GM21717 (cell line): ENCODE data around the gene FBXL7.

Experiments used
- ATAC-seq: cut with Tn5 transposase; IDR thresholded peaks from one replicate; pipeline ENCODE4 v1.9.1; 2021; ENCODE audit warnings: mild to moderate bottlenecking, moderate library complexity; ENCODE audit not compliant: unreplicated experiment

The FBXL7 gene

GRCh38 chr5:15740383-15740782 lies 240.4 kb downstream of the FBXL7 start:
- ATAC-seq, result no peak

- no peak for ATAC-seq
Observed at GRCh38 chr5:15741591-15741990, 241.6 kb downstream of the FBXL7 start.

DNA sequence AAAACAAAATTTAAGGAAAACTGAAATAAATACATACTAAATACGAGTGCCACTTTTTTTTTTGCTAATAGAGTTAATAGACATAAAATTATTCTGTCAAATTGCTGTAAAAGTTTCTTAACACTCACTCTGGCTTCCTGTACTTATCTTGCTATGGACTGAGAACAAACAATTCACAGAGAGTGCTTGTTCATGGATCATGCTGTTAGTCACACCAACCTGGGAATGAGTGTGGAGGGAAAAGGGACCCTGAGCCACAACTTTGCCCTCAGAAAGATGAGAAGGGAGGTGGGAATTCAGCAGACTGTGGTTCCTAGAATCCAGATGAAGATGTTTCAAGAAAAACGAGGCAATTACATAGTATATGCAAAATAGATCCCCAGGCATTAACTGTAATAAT lies 246.9 kb downstream of the FBXL7 start:
- no peak for ATAC-seq

- no peak for ATAC-seq
Observed at GRCh38 chr5:15748266-15748665, 248.3 kb downstream of the FBXL7 start.

DNA sequence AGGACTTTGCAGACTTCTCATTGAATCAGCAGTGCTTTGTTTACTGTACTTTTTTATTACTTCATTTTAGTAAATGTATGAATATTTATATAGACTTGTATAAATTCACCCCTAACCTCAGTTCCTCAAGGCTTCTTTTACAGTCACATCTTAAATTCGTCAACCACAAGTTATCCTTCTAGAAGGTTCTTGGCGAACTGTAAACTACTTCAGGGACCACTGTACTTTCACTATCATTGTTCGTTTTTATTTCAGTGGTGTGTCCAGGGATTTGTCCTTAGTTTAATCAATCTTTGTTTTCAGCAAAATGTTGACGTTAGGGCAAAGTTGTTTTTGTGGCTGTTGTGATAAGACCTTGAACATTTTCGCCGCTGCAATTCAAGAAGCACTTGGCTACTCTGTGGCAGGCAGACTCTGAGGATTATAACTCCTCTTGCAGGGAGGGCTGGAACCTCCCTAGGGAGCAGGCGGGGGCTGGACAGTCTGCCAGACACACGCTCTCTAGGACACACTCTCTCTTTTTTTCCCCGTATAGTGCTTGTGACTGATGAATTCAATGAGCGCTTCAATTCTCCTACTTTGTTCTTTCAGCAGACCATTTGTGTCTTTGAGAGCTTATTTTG lies 252.8 kb downstream of the FBXL7 start:
- no peak for ATAC-seq

DNA sequence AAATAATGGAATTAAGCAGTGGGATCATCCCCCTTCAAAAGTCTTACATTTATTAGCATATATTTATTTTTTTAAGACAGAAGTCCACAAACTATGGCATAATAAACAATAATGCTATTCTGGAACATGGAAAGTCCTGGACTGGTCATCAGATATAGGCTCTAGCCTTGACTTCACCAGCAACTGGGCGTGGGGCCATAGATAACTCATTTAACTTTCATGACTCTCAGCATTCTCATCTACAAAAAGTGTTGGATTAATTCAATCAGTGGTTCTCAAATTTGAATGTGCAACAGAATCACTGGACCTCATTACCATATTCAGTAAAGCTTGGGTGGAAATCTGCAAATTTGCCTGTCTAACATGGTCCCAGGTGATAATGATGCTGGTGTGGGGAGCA lies 253.8 kb downstream of the FBXL7 start:
- no peak for ATAC-seq

DNA sequence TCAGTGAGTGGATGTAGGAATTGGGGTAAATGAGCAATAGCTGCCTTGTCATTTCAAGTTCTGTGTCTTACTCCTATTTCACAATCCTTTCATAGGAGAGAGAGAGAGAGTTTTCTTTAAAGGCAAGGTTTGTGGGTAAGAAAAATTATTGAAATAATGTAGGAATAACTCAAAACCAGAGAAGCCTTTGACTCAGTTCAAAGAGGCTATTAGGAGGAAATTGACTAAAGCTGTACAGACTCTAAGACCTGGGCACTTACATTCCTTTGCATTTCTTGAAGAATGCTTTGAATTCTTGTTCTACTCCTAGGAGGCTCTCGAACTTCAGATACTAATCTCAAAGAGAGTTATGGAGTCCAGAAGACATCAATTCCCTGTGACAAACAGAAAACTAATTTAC lies 257.1 kb downstream of the FBXL7 start:
- no peak for ATAC-seq

DNA sequence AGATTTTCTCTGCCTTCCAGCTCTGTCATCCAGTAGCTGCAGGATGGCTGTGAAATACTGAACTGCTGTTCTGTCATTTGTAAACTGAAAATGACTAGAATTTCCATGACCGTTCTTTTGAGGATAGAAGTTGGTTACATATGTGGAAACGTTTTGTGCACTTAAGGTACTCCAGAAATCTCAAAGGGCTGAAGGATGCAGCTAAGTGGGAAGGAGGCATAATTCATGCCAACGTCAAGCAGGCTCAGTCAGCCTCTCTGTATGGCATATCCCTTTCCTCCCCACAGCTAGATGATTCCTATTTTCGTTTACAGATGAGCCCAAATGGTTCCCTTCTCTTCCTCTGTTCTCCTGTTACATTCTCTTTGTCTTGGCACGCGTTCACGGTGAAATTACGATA lies 257.6 kb downstream of the FBXL7 start:
- ATAC-seq, result no peak

DNA sequence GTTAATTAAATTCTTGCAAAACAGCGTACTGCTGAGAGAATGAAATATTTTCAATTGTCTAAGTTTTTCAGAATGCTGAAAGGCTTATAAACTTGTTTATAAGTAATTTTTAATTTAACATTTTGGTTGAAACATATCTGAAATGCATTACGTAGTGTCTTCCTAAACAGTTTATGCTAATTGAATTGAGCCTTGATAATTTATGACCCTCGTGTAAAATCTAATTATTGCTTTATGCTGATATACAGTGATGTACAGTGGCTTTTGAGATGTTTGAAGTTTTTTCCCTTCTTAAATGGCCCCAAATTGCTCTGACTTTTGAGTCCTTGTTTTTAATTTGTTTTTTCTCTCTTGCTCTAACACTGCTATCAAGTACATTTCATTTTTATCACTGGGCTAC lies 262.7 kb downstream of the FBXL7 start:
- no peak for ATAC-seq

DNA sequence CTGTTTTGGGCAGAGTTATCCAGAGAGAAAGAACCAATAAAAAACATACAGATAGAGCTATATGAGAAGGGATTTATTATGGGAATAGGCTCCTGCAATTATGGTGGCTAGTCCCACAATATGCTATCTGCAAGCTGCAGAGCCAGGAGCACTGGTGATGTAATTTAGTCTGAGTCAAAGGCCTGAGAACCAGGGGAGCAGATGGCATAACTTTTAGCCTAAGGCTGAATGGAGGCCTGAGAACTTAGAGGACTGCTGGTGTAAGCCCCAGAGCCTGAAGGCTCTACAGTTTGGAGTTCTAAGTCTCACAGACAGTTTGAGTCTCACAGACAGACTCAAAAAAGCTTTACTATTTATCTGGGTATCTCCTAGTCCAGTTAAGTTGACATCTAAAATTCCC lies 263.8 kb downstream of the FBXL7 start:
- no peak for ATAC-seq

- ATAC-seq, result no peak
Observed at GRCh38 chr5:15768936-15769335, 269.0 kb downstream of the FBXL7 start.

DNA sequence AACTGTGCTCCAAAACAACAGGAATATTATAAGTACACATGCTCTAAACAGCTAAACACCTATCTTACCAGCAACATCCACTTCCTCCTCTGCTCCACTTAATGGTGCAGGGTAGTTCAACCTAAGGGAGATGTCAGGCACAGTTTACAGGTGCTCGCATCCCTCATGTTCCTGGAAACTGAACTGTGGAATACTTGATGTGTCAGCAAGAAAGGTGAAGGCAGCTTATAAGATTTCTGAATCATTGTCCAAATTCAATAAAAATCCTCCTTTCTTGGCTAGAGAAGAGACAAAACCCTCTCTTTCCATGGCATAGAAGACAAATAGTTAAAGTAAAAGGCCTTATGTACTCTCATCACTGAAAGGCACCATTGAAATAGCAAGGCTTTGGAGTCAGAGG lies 272.2 kb downstream of the FBXL7 start:
- ATAC-seq, result no peak

- ATAC-seq, result no peak
Observed at GRCh38 chr5:15774632-15775031, 274.7 kb downstream of the FBXL7 start.

DNA sequence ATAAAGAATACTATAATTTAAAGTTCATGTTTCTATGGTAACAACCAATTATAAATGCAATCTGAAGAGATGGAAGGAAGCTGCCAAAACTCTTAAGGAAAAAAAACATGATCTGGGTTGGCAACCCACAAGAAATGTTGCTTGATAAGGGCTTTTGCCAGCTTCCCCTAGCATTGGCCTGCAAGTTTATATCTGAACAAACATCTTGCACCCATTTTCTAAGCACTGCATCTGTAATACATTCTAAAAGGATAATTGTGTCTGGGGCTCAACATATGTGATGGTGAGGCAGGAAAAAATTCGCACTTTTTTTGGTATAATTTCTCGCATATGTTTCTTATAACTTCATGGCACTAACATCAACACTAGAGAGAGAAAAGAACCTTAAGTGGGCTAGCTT lies 276.4 kb downstream of the FBXL7 start:
- no peak for ATAC-seq

DNA sequence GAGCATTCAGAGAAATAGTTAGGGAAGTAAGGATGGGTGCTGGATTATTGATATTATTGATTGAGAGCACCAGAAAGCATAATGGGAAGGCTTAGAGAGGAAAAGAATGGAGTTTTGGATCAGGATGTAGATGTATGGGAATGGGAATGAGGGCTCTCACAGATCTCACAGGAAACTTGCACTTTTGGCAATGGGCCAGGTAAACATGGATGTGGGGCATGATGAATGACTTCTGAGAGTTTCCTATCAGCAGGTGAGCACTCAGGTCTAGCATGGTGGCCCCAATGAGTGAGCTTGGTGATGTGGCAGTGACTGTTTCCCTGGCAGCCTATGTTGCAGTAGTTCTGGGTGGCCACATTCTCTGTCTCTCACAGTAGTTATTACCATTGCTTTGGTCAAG lies 283.8 kb downstream of the FBXL7 start:
- no peak for ATAC-seq

- no peak for ATAC-seq
Observed at GRCh38 chr5:15785531-15785981, 285.6 kb downstream of the FBXL7 start.

GRCh38 chr5:15786326-15786725 lies 286.3 kb downstream of the FBXL7 start:
- no peak for ATAC-seq

DNA sequence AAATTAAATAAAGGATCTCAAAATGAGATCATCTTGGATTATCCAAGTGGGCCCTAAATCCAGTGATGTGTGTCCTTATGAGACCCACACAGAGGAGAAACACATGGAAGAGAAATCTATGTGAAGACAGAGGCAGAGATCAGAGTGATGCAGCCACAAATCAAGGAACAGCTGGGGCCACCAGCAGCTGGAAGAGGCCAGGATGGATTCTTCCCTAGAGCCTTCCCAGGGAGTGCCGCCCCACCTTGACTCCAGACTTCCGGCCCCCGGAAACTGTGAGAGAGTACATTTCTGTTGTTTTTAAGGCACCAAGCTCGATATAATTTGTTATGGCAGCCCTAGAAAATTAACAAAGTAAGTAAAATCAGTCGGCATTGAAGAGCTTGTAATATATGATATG lies 286.9 kb downstream of the FBXL7 start:
- ATAC-seq, result no peak

DNA sequence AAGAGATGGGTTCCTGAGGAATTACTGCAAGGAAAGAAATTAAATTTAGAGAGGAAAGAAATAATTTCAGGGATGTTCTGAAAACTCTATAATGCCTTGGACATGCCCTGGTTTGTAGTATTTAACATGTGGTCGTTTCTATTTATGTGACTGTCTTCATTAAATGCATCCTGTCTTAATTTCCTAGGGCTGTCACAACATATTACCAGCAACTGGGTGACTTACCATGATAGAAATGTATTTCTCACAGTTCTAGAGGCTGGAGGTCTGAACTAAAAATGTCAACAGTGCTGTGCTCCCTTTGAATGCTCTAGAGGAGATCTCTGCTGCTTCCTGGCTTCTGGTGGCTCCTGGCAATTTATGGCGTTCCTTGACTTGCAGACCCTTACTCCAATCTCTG lies 287.7 kb downstream of the FBXL7 start:
- ATAC-seq, result no peak

GRCh38 chr5:15789642-15790041 lies 289.7 kb downstream of the FBXL7 start:
- ATAC-seq, result no peak

DNA sequence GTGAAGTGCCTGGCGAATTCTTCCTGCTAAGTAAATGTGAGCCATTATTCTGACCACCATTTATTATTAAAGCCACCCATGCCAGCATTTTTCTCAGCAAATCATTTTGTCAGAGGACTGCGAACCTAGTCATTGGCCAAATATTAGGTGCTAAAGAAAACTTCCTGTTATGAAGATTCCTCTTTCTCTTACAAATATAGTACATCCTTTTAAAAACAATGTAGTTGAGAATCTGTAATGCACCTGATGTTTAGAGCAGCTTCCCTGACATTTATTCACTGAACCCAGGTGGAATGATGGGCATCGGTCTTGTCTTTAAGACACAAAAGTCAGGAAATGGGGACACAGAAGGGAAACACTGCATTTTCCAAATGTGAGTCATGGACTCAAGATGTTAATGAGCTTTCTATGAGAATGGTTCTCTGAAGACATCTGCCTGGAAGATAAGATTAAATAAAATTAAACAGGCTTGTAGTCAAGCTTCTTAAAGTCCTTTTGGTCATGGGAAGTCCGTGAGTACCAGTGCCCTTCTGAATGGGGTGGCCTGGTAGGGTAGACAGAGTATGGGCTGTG lies 290.6 kb downstream of the FBXL7 start:
- no peak for ATAC-seq

GRCh38 chr5:15791274-15791673 lies 291.3 kb downstream of the FBXL7 start:
- ATAC-seq, result no peak

- no peak for ATAC-seq
Observed at GRCh38 chr5:15791859-15792258, 291.9 kb downstream of the FBXL7 start.
